ENCODE data around the gene ADAMTS8. TPM values are rescaled to one million over a fixed set of nuclear protein-coding genes. Genes with fewer than 3 reads are reported as not detected.
A peak's percentile ranks its signal among the peaks of the same experiment; 100 is the strongest.

The ADAMTS8 gene
- total and polyA plus RNA-seq, 2 donors (not counting 1 experiment from before 2014, with no cell fraction given): 15.0 to 18.8 TPM

DNA sequence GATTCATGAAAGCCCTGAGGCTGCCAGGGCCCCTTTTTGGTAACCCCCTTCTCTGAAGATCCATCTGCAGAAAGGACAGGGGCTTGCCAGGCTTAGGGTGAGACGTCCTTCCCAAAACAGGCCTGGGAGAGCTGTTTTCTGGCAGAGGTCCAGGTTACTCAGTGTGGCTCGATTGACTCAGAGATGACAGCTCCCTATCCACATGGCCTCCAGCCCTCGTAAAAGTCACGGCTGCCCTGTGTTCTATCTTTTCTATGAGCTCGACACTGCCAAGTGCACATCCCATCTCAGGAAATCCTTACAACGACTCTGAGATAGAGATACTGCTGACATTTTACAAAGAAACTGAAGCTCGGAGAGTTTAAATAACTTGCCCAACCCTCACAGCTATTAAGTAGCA lies 20.4 kb downstream of the ADAMTS8 start:
- Histone ChIP-seq H3K27ac (ENCODE audit: insufficient read depth, low read length) (peak overlapping the region; percentile 73), H3K27me3 (ENCODE audit: control insufficient read depth, insufficient read depth, low read length) (no peaks in the 10 kb centered on the region), H3K4me1 (ENCODE audit: control insufficient read depth, extremely low read depth, insufficient read depth, low read length) (peaks cover 23% of the 10 kb centered on the region), H3K36me3 (ENCODE audit: control insufficient read depth, insufficient read depth, low read length) (no peaks in the 10 kb centered on the region), H3K9me3 (ENCODE audit: control insufficient read depth, insufficient read depth, low read depth, low read length) (no peaks in the 10 kb centered on the region), H3K79me2 (ENCODE audit: control insufficient read depth, insufficient read depth, low read length) (no peaks in the 10 kb centered on the region), H4K20me1 (ENCODE audit: control insufficient read depth, extremely low read depth, insufficient read depth, low read length) (no peaks in the 10 kb centered on the region), H2AFZ (ENCODE audit: low read length) (no peak overlapping the region), H3K4me2 (ENCODE audit: extremely low read depth, insufficient read depth, low read length) (no peak overlapping the region), H3K4me3 (replicated peaks in 1 of 4; ENCODE audit: control extremely low read depth in 1 of 4, insufficient read depth in 1 of 4, low read depth in 3 of 4, low read length in 4 of 4) (no peak overlapping the region), H3K9ac (ENCODE audit: insufficient read depth, low read length) (no peak overlapping the region)
- TF ChIP-seq, protein P1, sequence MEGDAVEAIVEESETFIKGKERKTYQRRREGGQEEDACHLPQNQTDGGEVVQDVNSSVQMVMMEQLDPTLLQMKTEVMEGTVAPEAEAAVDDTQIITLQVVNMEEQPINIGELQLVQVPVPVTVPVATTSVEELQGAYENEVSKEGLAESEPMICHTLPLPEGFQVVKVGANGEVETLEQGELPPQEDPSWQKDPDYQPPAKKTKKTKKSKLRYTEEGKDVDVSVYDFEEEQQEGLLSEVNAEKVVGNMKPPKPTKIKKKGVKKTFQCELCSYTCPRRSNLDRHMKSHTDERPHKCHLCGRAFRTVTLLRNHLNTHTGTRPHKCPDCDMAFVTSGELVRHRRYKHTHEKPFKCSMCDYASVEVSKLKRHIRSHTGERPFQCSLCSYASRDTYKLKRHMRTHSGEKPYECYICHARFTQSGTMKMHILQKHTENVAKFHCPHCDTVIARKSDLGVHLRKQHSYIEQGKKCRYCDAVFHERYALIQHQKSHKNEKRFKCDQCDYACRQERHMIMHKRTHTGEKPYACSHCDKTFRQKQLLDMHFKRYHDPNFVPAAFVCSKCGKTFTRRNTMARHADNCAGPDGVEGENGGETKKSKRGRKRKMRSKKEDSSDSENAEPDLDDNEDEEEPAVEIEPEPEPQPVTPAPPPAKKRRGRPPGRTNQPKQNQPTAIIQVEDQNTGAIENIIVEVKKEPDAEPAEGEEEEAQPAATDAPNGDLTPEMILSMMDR (conservative IDR thresholded peaks at IDR 0.05 in 1 of 2, IDR thresholded peaks at IDR 0.05 in 1 of 2; ENCODE audit: low read depth in 1 of 2, low read length in 2 of 2): no peak
- no peak for TF ChIP-seq EZH2 (IDR thresholded peaks at IDR 0.05; ENCODE audit: low read length, missing control alignments)
- peak; percentile 67 to 79 for DNase-seq (ENCODE audit: low read depth in 2 of 2)

GRCh38 chr11:130405428-130405827 lies 23.0 kb downstream of the ADAMTS8 start:
- Histone ChIP-seq H3K9ac (ENCODE audit: insufficient read depth, low read length) (no peak overlapping the region), H3K36me3 (ENCODE audit: control insufficient read depth, insufficient read depth, low read length) (no peaks in the 10 kb centered on the region), H3K4me3 (replicated peaks in 1 of 4; ENCODE audit: control extremely low read depth in 1 of 4, insufficient read depth in 1 of 4, low read depth in 3 of 4, low read length in 4 of 4) (no peak overlapping the region), H3K9me3 (ENCODE audit: control insufficient read depth, insufficient read depth, low read depth, low read length) (no peaks in the 10 kb centered on the region), H3K79me2 (ENCODE audit: control insufficient read depth, insufficient read depth, low read length) (no peaks in the 10 kb centered on the region), H4K20me1 (ENCODE audit: control insufficient read depth, extremely low read depth, insufficient read depth, low read length) (no peaks in the 10 kb centered on the region), H2AFZ (ENCODE audit: low read length) (no peak overlapping the region), H3K27me3 (ENCODE audit: control insufficient read depth, insufficient read depth, low read length) (no peaks in the 10 kb centered on the region), H3K4me2 (ENCODE audit: extremely low read depth, insufficient read depth, low read length) (no peak overlapping the region), H3K4me1 (ENCODE audit: control insufficient read depth, extremely low read depth, insufficient read depth, low read length) (peaks cover 38% of the 10 kb centered on the region), H3K27ac (ENCODE audit: insufficient read depth, low read length) (no peak overlapping the region)
- TF ChIP-seq, protein P1 (conservative IDR thresholded peaks at IDR 0.05 in 1 of 2, IDR thresholded peaks at IDR 0.05 in 1 of 2; ENCODE audit: low read depth in 1 of 2, low read length in 2 of 2): no peak
- TF ChIP-seq EZH2 (IDR thresholded peaks at IDR 0.05; ENCODE audit: low read length, missing control alignments): no peak
- no peak for DNase-seq (ENCODE audit: low read depth in 2 of 2)

DNA sequence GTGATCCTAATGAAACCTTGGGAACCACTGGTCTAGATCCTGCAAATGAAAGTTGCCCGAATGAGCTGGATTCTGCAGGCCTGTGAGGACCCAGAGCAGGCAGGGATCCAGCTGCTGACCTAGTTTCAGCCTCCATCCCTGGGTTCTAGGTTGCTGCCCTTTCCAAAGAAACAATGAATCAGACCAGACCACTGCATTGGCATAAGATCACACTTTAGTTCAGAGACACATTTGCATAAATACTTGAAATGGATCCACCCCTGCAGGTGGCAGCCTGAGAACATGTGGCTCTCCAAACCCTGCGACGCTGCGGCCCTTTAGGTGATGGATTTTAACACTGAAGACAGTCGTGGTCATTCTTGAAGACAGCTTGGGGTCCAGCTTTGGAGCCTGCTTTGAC lies 23.7 kb downstream of the ADAMTS8 start:
- Histone ChIP-seq H3K4me1 (ENCODE audit: control insufficient read depth, extremely low read depth, insufficient read depth, low read length) (peaks cover 43% of the 10 kb centered on the region), H3K4me3 (replicated peaks in 1 of 4; ENCODE audit: control extremely low read depth in 1 of 4, insufficient read depth in 1 of 4, low read depth in 3 of 4, low read length in 4 of 4) (no peak overlapping the region)
- no peak for TF ChIP-seq EZH2 (IDR thresholded peaks at IDR 0.05; ENCODE audit: low read length, missing control alignments)
- TF ChIP-seq, protein P1 (conservative IDR thresholded peaks at IDR 0.05 in 1 of 2, IDR thresholded peaks at IDR 0.05 in 1 of 2; ENCODE audit: low read depth in 1 of 2, low read length in 2 of 2): no peak

More for the DNA sequence above, 23.7 kb downstream of the ADAMTS8 start:
- Histone ChIP-seq H3K4me2 (ENCODE audit: extremely low read depth, insufficient read depth, low read length) (no peak overlapping the region), H3K27ac (ENCODE audit: insufficient read depth, low read length) (no peak overlapping the region), H3K36me3 (ENCODE audit: control insufficient read depth, insufficient read depth, low read length) (no peaks in the 10 kb centered on the region), H3K79me2 (ENCODE audit: control insufficient read depth, insufficient read depth, low read length) (no peaks in the 10 kb centered on the region), H3K9me3 (ENCODE audit: control insufficient read depth, insufficient read depth, low read depth, low read length) (no peaks in the 10 kb centered on the region), H2AFZ (ENCODE audit: low read length) (no peak overlapping the region), H3K27me3 (ENCODE audit: control insufficient read depth, insufficient read depth, low read length) (no peaks in the 10 kb centered on the region), H3K9ac (ENCODE audit: insufficient read depth, low read length) (no peak overlapping the region), H4K20me1 (ENCODE audit: control insufficient read depth, extremely low read depth, insufficient read depth, low read length) (no peaks in the 10 kb centered on the region)
- peak in 1 of 2 donors; percentile 41 for DNase-seq (ENCODE audit: low read depth in 2 of 2)
